NCI-H345 (cell line): ENCODE results near the gene RCE1.

ENCODE experiments used
- DNase-seq: peaks from one replicate; lab custom pipeline; 2025; lab: John Stamatoyannopoulos, UW

Gene RCE1

GRCh38 chr11:66886671-66887221 is 43.5 kb downstream of the RCE1 start:
- no peak for DNase-seq

- no peak for DNase-seq
Observed at GRCh38 chr11:66887526-66887925, 44.3 kb downstream of the RCE1 start.

GRCh38 chr11:66888282-66888681 is 45.0 kb downstream of the RCE1 start:
- DNase-seq: no peak

GRCh38 chr11:66889960-66890359 is 46.7 kb downstream of the RCE1 start:
- no peak for DNase-seq

GRCh38 chr11:66891851-66892660 is 48.8 kb downstream of the RCE1 start:
- no peak for DNase-seq

- no peak for DNase-seq
Observed at GRCh38 chr11:66892911-66893310, 49.7 kb downstream of the RCE1 start.

- no peak for DNase-seq
Observed at GRCh38 chr11:66894141-66894540, 50.9 kb downstream of the RCE1 start.
